Endometrial microvascular endothelial cells (primary cell): ENCODE data around the gene SERP2. TPM values are rescaled to one million over a fixed set of nuclear protein-coding genes. Genes with fewer than 3 reads are reported as not detected.

Source experiments
- in situ Hi-C: cut with HindIII; loops from 2 replicates; pipeline ENCODE4 v1.10.0; 2017; ENCODE audit warnings: low sequenced_read_pairs, low pct_unique_long_range_greater_than_20kb; ENCODE audit errors: inconsistent ontology term
- total RNA-seq: library from RNA; depleted of rRNA; stranded (reverse); fragments of >200 nt; gene quantifications from one replicate; pipeline ENCODE4 v1.2.3, GENCODE V29; 2015; ENCODE audit errors: inconsistent ontology term

The SERP2 gene
- total RNA-seq, 1 donor from 2014 or later, result not detected

DNA sequence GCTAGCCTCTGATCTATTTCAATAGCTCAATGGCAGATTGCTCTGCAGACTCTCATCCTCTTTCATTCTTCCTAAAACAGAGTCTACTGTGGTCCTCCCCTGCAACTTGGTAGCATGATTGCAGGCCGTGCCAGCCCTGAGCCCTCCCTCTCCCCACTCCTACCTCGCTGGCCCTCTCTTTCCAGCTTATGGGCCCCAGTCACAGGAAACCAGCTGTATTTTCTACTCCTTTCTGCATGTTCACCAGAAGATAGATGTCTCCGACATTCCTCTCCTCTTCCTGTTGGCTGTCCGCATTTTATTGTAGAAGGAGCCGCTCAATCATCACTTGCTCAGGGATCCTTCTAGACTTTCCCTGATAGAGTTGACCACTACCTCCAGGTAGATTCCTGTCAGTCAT is 50.2 kb downstream of the SERP2 start:
- in situ Hi-C loops, result no loop called here

DNA sequence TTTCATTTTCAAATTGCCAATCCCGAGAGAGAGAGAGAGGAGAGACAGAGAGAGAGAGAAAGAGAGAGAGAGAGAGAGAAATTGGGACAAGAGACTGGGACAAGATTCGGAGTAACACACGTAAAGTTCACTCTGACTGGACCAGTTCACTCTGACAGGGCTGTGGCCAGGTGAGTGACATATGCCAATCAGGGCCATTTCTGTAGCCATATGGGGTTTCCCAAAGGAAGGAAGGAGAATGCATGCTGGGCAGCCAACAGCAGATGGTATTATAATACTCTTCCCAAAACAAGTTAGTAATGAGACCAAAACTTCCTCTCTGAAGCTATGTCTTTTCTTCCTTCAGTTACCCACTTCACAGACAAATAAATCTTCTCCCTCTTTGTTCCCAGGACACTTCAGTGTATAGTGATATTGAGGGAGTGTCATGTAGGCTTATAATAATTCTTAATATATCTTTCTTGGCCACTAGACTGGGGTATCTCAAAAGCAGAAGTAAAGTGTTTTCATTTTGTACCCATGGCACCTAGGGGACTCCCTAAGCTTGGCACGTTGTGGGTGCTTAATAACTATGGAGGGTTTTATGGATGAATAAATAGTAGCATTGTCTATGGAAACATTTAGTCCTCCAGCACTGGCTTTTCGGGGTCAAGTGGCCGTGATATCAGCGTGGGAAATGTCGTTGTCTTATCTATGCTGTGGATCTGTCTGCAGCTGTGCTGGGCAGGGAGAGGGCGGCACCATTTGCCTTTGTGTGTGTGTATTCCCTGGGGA is 51.6 kb downstream of the SERP2 start:
- in situ Hi-C loops, result loop anchor here (25.0 kb wide), 1 partner anchor 288 kb away; no protein-coding TSS in a partner anchor

- in situ Hi-C loops, result loop anchor here (25.0 kb wide), 1 partner anchor 288 kb away; no protein-coding TSS in a partner anchor
These were observed 52.1 kb downstream of the SERP2 start for GRCh38 chr13:44425815-44426078.

- in situ Hi-C loops, result loop anchor here (25.0 kb wide), 1 partner anchor 289 kb away; no protein-coding TSS in a partner anchor
These were observed 52.8 kb downstream of the SERP2 start for GRCh38 chr13:44426461-44426860.

- in situ Hi-C loops, result loop anchor here (25.0 kb wide), 1 partner anchor 292 kb away; no protein-coding TSS in a partner anchor
These were observed 55.7 kb downstream of the SERP2 start for GRCh38 chr13:44429311-44429710.

- in situ Hi-C loops, result loop anchor here (10.0 to 25.0 kb wide), 2 partner anchors 294 to 526 kb away; no protein-coding TSS in a partner anchor
These were observed 57.5 kb downstream of the SERP2 start for GRCh38 chr13:44431150-44431549.

GRCh38 chr13:44432650-44433049 is 59.0 kb downstream of the SERP2 start:
- in situ Hi-C loops, result loop anchor here (10.0 to 25.0 kb wide), 2 partner anchors 295 to 528 kb away; no protein-coding TSS in a partner anchor

DNA sequence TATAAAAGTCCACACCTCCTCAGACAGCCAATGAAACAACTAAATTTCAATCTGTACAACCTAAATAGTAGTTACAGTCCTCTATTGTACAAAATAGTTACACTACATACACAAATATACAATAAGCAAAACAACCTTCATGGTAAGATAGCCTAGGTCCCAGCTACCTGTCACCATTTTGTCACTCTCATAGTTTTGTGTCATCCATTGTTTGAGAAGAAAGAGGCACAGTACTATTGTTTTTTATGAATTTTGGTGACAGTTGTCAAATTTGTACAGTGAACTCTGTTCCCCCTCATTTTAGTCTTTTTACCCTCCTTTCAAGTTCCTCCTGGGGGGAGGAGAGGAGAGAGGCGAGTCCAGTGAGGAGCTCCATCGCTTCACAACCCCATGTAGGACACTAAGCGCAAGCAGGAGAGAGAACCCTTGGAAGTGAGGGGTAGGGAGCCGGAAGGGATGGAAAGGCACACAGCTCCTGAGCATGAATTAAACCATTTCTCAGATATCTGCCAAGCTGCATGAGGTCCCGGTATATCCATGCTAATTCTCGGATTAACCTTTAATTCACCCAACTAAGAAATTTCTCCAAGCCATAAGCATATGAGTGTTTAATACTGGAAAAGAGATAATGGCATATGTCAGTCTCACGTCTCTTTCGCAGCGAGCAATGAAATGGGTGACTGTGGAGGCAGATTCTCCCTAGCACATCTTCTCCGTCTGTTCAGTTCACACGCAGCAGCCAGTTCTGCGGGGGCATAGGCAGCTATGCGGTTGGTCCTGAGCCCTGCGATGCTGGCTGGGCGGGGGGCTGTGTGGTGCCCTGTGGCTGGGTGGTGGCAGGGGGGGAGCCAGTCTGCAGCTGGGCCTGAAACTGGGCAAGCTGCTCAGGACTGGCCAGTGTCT is 60.5 kb downstream of the SERP2 start:
- in situ Hi-C loops, result loop anchor here (10.0 to 25.0 kb wide), 2 partner anchors 297 to 529 kb away; no protein-coding TSS in a partner anchor

DNA sequence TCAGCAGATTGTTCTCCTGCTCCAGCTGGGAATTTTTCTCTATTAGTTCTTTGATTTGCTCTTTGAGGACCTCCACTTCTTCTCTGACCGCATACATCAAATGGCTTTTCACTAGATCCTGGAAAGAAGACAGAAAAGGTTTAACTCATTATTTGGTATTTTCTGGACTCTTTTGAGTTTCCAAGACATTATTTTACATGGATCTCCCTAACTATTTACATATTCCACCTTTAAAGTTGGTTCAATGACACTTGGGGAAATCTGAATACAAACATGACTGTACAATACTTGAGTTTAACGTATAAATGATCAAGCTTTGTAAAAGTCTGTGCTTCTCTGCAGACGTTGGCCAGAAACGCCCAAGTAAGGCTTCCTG is 61.1 kb downstream of the SERP2 start:
- in situ Hi-C loops, result loop anchor here (10.0 to 25.0 kb wide), 2 partner anchors 297 to 530 kb away; no protein-coding TSS in a partner anchor

- in situ Hi-C loops, result loop anchor here (10.0 to 25.0 kb wide), 2 partner anchors 298 to 531 kb away; no protein-coding TSS in a partner anchor
These were observed 61.7 kb downstream of the SERP2 start for GRCh38 chr13:44435142-44435918.

GRCh38 chr13:44435919-44436510 is 62.4 kb downstream of the SERP2 start:
- in situ Hi-C loops, result loop anchor here (10.0 to 25.0 kb wide), 2 partner anchors 299 to 531 kb away; no protein-coding TSS in a partner anchor

DNA sequence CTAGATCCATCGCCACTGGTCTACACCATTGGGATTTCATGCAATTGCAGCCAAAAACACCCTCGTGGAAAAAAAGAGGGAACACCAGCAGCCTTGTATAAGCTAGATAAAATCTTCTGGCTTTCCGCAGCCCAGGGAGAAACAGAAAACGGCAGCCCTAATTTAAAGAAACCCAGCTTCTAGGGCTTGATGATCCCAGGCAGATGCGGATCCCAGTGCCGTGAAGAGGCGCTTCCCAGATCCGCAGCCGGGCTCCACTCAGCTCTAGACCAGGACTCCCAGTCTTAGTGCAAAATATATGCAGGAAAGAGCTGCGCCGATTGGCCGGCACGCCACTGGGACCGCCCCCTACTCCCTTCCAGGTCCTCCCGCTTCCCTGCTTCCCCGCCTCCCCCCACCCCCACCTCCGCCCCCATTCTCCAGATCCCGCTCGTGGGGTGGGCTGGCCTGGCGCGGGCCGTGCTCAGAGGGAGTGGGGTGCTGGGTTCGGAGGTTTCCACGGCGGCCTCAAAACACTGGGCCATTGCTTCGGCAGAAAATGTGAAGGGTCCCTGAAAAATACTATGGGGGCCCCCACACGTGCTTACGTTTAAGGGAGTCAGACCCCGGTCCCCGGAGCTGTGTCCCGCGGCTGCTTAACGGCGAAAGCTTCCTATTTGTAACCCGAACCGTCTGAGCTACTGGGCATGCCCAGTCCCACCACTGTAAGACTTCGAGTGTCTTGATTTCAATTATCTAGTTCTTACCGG is 63.1 kb downstream of the SERP2 start:
- in situ Hi-C loops, result loop anchor here (10.0 to 25.0 kb wide), 2 partner anchors 299 to 532 kb away; no protein-coding TSS in a partner anchor

DNA sequence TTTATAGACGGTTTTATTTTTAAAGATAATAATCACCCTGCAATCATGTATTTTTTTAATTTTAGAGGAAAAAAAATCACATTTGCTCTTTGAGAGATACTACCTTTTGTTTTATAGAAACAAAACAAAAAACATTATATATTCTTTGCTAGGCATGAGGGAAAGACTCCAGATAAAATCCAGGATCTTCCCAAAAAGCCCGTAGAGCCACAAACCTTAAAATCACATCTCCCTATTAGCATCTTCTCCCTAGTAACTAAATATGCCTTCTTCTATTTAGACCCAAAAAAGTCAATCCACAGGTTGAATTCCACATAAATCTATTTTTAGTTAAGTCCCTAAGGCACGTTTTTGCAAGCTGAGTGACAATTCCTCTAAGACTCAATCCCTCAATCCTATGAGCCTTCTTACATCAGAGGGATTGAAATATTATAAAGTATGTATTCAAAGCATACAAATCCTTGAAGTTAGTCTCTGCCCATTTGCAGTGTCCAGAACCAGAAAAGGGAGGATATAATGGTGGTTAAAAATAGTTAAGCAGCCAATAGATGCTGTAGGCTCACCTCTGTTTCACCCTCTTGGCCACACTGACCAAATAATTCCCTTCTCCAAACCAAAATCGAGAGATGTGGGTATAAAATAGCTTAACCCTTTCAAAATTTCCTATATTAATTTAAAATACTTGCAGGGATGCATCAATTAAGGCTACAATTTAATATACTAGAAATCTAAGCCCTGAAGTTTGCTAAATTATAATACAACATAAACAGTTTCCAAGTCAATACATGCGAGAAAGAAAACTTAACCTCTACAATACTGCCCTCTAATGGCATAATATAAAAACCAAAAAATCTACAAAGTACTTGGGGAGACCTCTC is 64.0 kb downstream of the SERP2 start:
- in situ Hi-C loops, result loop anchor here (10.0 to 25.0 kb wide), 2 partner anchors 300 to 533 kb away; no protein-coding TSS in a partner anchor

- in situ Hi-C loops, result loop anchor here (10.0 to 25.0 kb wide), 2 partner anchors 301 to 533 kb away; no protein-coding TSS in a partner anchor
These were observed 64.6 kb downstream of the SERP2 start for GRCh38 chr13:44438234-44438579.

DNA sequence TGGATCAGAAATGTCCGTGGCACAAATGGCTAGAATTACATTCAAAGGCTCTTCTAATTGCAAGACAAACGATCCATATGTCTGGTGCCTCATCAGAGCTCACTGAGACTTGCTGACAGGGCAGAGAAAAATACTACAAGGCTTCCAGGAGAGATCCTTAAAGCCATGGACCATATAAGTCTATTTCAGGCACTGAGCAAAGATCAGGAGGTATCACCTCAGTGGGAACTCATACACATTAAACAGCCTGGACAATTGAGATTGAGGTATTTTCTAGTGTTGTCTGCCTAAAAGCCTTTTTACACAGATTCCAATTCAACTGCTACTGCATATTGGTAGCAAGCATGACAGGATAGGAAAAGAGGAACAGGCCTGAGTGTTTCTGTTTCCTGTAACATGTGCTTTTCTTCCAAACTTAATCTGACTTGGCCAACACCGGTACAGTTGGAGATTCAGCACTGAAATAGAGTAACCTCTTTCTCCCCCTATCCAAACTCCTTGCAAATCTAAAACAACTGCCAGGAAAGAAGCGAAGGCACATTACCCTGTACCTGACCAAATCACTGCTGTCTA is 65.9 kb downstream of the SERP2 start:
- in situ Hi-C loops, result loop anchor here (10.0 to 25.0 kb wide), 2 partner anchors 302 to 535 kb away; no protein-coding TSS in a partner anchor

DNA sequence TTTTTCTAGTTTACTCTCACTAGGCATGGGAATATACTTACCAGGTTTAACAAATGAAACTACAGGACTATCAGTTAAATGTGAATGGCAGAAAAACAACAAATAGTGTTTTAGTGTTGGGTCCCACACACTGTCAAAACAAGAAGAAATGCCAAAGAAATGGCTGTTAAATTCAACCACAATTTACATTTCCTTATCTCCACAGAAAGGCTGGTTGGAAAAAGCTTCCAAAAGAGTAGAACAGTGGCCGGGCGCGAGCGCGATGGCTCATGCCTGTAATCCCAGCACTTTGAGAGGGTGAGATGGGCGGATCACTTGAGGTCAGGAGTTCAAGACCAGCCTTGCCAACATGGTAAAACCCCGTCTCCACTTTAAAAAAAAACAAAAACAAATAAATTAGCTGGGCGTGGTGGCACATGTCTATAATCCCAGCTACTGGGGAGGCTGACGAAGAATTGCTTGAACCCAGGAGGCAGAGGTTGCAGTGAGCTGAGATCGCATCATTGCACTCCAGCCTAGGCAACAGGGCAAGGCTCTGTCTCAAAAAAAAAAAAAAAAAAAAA is 66.5 kb downstream of the SERP2 start:
- in situ Hi-C loops, result loop anchor here (25.0 kb wide), 1 partner anchor 303 kb away; no protein-coding TSS in a partner anchor
